Measurements from ENCODE around the gene PRG3. TPM values are rescaled to one million over a fixed set of nuclear protein-coding genes. Genes with fewer than 3 reads are reported as not detected.

The PRG3 gene
- total RNA-seq, 2 donors from 2014 or later, result not detected

GRCh38 chr11:57391539-57391938, 10.6 kb upstream of the PRG3 start:
- DNase-seq, result no peak
- no peak overlapping the region for H3K4me3 Mint-ChIP-seq
- H3K27me3 Mint-ChIP-seq, result peaks cover 8% of the 10 kb centered on the region
- H3K27ac Mint-ChIP-seq, result no peak overlapping the region
- H3K36me3 Mint-ChIP-seq (ENCODE audit: low read depth), result no peaks in the 10 kb centered on the region
- ATAC-seq, result no peak
- no peaks in the 10 kb centered on the region for H3K9me3 ChIP-seq (ENCODE audit: control insufficient read depth, low read length, poor library complexity, severe bottlenecking)
- H3K4me1 Mint-ChIP-seq, result no peaks in the 10 kb centered on the region

GRCh38 chr11:57391111-57391510, 10.2 kb upstream of the PRG3 start:
- H3K27me3 Mint-ChIP-seq, result peaks cover 8% of the 10 kb centered on the region
- no peaks in the 10 kb centered on the region for H3K9me3 ChIP-seq (ENCODE audit: control insufficient read depth, low read length, poor library complexity, severe bottlenecking)
- ATAC-seq (no peak), DNase-seq (no peak)
- no peaks in the 10 kb centered on the region for H3K36me3 Mint-ChIP-seq (ENCODE audit: low read depth)
- no peak overlapping the region for H3K4me3 Mint-ChIP-seq
- H3K4me1 Mint-ChIP-seq, result no peaks in the 10 kb centered on the region
- H3K27ac Mint-ChIP-seq, result no peak overlapping the region

GRCh38 chr11:57390535-57390934, 9.6 kb upstream of the PRG3 start, which contains the start of gene PRG2:
TSS of gene PRG2 (minus strand) at chr11:57390650. CDS start at chr11:57389944, 706 bp downstream.
- Mint-ChIP-seq H3K36me3 (ENCODE audit: low read depth) (no peaks in the 10 kb centered on the region), H3K4me3 (no peak within 1 kb of the TSS), H3K27ac (no peak within 1 kb of the TSS), H3K4me1 (no peaks in the 10 kb centered on the region), H3K27me3 (peaks cover 8% of the 10 kb centered on the region)
- no peak for DNase-seq
- ATAC-seq, result no peak
- H3K9me3 ChIP-seq (ENCODE audit: control insufficient read depth, low read length, poor library complexity, severe bottlenecking), result no peaks in the 10 kb centered on the region

GRCh38 chr11:57387289-57388030, 6.5 kb upstream of the PRG3 start:
- Mint-ChIP-seq H3K27ac (no peak overlapping the region), H3K4me3 (no peak overlapping the region), H3K27me3 (peaks cover 13% of the 10 kb centered on the region), H3K4me1 (no peaks in the 10 kb centered on the region), H3K36me3 (ENCODE audit: low read depth) (no peaks in the 10 kb centered on the region)
- no peak for ATAC-seq
- no peaks in the 10 kb centered on the region for H3K9me3 ChIP-seq (ENCODE audit: control insufficient read depth, low read length, poor library complexity, severe bottlenecking)
- no peak for DNase-seq

GRCh38 chr11:57386178-57386940, 5.4 kb upstream of the PRG3 start:
- H3K36me3 Mint-ChIP-seq (ENCODE audit: low read depth), result no peaks in the 10 kb centered on the region
- no peaks in the 10 kb centered on the region for H3K9me3 ChIP-seq (ENCODE audit: control insufficient read depth, low read length, poor library complexity, severe bottlenecking)
- no peaks in the 10 kb centered on the region for H3K4me1 Mint-ChIP-seq
- peaks cover 20% of the 10 kb centered on the region for H3K27me3 Mint-ChIP-seq
- no peak overlapping the region for H3K27ac Mint-ChIP-seq
- H3K4me3 Mint-ChIP-seq, result no peak overlapping the region
- ATAC-seq (no peak), DNase-seq (no peak)

GRCh38 chr11:57379732-57380131, 1.2 kb downstream of the PRG3 start:
- no peak overlapping the region for H3K4me3 Mint-ChIP-seq
- DNase-seq, result no peak

GRCh38 chr11:57378186-57378585, 2.8 kb downstream of the PRG3 start:
- peaks cover 28% of the 10 kb centered on the region for H3K27me3 Mint-ChIP-seq

More at GRCh38 chr11:57379732-57380131, 1.2 kb downstream of the PRG3 start:
- peaks cover 28% of the 10 kb centered on the region for H3K27me3 Mint-ChIP-seq
- H3K27ac Mint-ChIP-seq, result no peak overlapping the region
- no peaks in the 10 kb centered on the region for H3K9me3 ChIP-seq (ENCODE audit: control insufficient read depth, low read length, poor library complexity, severe bottlenecking)
- peaks cover 2% of the 10 kb centered on the region for H3K4me1 Mint-ChIP-seq
- ATAC-seq, result no peak
- H3K36me3 Mint-ChIP-seq (ENCODE audit: low read depth), result no peaks in the 10 kb centered on the region

GRCh38 chr11:57377107-57377506, 3.8 kb downstream of the PRG3 start:
- DNase-seq (no peak), ATAC-seq (no peak)
- no peak overlapping the region for H3K27ac Mint-ChIP-seq
- peaks cover 19% of the 10 kb centered on the region for H3K27me3 Mint-ChIP-seq
- no peaks in the 10 kb centered on the region for H3K9me3 ChIP-seq (ENCODE audit: control insufficient read depth, low read length, poor library complexity, severe bottlenecking)
- H3K4me3 Mint-ChIP-seq, result no peak overlapping the region
- H3K36me3 Mint-ChIP-seq (ENCODE audit: low read depth), result no peaks in the 10 kb centered on the region
- peaks cover 5% of the 10 kb centered on the region for H3K4me1 Mint-ChIP-seq

More at GRCh38 chr11:57378186-57378585, 2.8 kb downstream of the PRG3 start:
- no peaks in the 10 kb centered on the region for H3K9me3 ChIP-seq (ENCODE audit: control insufficient read depth, low read length, poor library complexity, severe bottlenecking)
- ATAC-seq, result no peak
- Mint-ChIP-seq H3K27ac (no peak overlapping the region), H3K36me3 (ENCODE audit: low read depth) (no peaks in the 10 kb centered on the region), H3K4me3 (no peak overlapping the region), H3K4me1 (peaks cover 5% of the 10 kb centered on the region)
- no peak for DNase-seq

GRCh38 chr11:57376095-57377090, 4.6 kb downstream of the PRG3 start:
- DNase-seq, result no peak
- no peaks in the 10 kb centered on the region for H3K9me3 ChIP-seq (ENCODE audit: control insufficient read depth, low read length, poor library complexity, severe bottlenecking)
- H3K27ac Mint-ChIP-seq, result no peak overlapping the region
- H3K4me1 Mint-ChIP-seq, result peaks cover 5% of the 10 kb centered on the region
- peaks cover 15% of the 10 kb centered on the region for H3K27me3 Mint-ChIP-seq
- ATAC-seq, result no peak
- no peak overlapping the region for H3K4me3 Mint-ChIP-seq
- no peaks in the 10 kb centered on the region for H3K36me3 Mint-ChIP-seq (ENCODE audit: low read depth)

- no peaks in the 10 kb centered on the region for H3K9me3 ChIP-seq (ENCODE audit: control insufficient read depth, low read length, poor library complexity, severe bottlenecking)
- H3K27ac Mint-ChIP-seq, result no peak overlapping the region
- ATAC-seq (no peak), DNase-seq (no peak)
- no peaks in the 10 kb centered on the region for H3K36me3 Mint-ChIP-seq (ENCODE audit: low read depth)
- H3K4me1 Mint-ChIP-seq, result peaks cover 5% of the 10 kb centered on the region
- no peak overlapping the region for H3K4me3 Mint-ChIP-seq
- peaks cover 15% of the 10 kb centered on the region for H3K27me3 Mint-ChIP-seq
Measured at GRCh38 chr11:57375490-57375889, 5.5 kb downstream of the PRG3 start.

- DNase-seq (no peak), ATAC-seq (no peak)
- H3K27ac Mint-ChIP-seq, result no peak overlapping the region
- no peak overlapping the region for H3K4me3 Mint-ChIP-seq
- no peaks in the 10 kb centered on the region for H3K36me3 Mint-ChIP-seq (ENCODE audit: low read depth)
- H3K4me1 Mint-ChIP-seq, result peaks cover 5% of the 10 kb centered on the region
- peaks cover 19% of the 10 kb centered on the region for H3K27me3 Mint-ChIP-seq
- H3K9me3 ChIP-seq (ENCODE audit: control insufficient read depth, low read length, poor library complexity, severe bottlenecking), result no peaks in the 10 kb centered on the region
Measured at GRCh38 chr11:57374966-57375365, 6.0 kb downstream of the PRG3 start.

GRCh38 chr11:57373146-57373545, 7.8 kb downstream of the PRG3 start:
- H3K27ac Mint-ChIP-seq, result no peak overlapping the region
- H3K36me3 Mint-ChIP-seq (ENCODE audit: low read depth), result no peaks in the 10 kb centered on the region
- peaks cover 5% of the 10 kb centered on the region for H3K4me1 Mint-ChIP-seq
- DNase-seq, result no peak
- H3K4me3 Mint-ChIP-seq, result no peak overlapping the region
- peaks cover 21% of the 10 kb centered on the region for H3K27me3 Mint-ChIP-seq
- no peak for ATAC-seq
- no peaks in the 10 kb centered on the region for H3K9me3 ChIP-seq (ENCODE audit: control insufficient read depth, low read length, poor library complexity, severe bottlenecking)

GRCh38 chr11:57370941-57371340, 10.0 kb downstream of the PRG3 start:
- Mint-ChIP-seq H3K4me3 (no peak overlapping the region), H3K27me3 (peaks cover 24% of the 10 kb centered on the region), H3K27ac (no peak overlapping the region), H3K36me3 (ENCODE audit: low read depth) (no peaks in the 10 kb centered on the region), H3K4me1 (peaks cover 5% of the 10 kb centered on the region)
- no peak for ATAC-seq
- DNase-seq, result no peak
- no peaks in the 10 kb centered on the region for H3K9me3 ChIP-seq (ENCODE audit: control insufficient read depth, low read length, poor library complexity, severe bottlenecking)

Data from T-helper 17 cell (primary cell).